Measurements from ENCODE around the gene ANKS1A. TPM values are rescaled to one million over a fixed set of nuclear protein-coding genes. Genes with fewer than 3 reads are reported as not detected.
"Not testable (repeated sequence)": the region's sequence is repeated elsewhere in the genome, so short reads cannot be mapped to it uniquely, and the experiment has no call there.

The ANKS1A gene
- total and polyA plus RNA-seq, 2 experiments from 2014 or later: 3.2 to 4.4 TPM

DNA sequence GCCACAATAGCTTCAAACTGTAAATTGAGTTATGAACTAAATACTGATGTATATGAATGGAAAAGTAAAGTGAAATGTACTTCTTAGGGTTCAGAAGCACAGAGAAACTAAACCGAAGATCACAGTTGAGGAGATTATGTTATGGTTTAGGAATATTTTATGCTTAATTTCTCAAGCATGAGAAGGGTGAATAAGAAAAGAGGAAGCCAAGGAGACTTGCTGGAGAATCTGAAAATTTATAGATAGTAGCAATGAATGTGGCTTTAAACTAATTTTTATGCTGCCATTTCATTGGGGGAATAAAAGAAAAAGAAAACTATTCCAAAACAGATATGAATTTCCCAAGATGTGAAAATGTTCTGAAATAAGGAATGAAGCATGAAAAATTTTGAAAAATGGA, 5.6 kb downstream of the ANKS1A start:
- H3K79me2 ChIP-seq (ENCODE audit: insufficient read depth): peaks cover 75% of the 10 kb centered on the region
- TF ChIP-seq EZH2 (IDR thresholded peaks at IDR 0.05; ENCODE audit: insufficient read depth, poor library complexity, severe bottlenecking) (no peak), EZH2phosphoT487 (IDR thresholded peaks at IDR 0.05; ENCODE audit: insufficient read depth, low read depth) (no peak)
- H3K4me1 ChIP-seq (ENCODE audit: insufficient read depth): peaks cover 8% of the 10 kb centered on the region; the same call in 1 of the 2 replicates
- 48 to 63% methylated on average over 1 of the region's 1 CpG for whole genome bisulfite sequencing, 2 experiments (ENCODE audit: low coverage in 1 of 2, low lambda C conversion rate in 2 of 2, missing lambda C conversion rate in 2 of 2)
- no peaks in the 10 kb centered on the region for H4K20me1 ChIP-seq (ENCODE audit: insufficient read depth)
- H3K9me2 ChIP-seq (ENCODE audit: insufficient read depth): no peaks in the 10 kb centered on the region
- H3K9me3 ChIP-seq (ENCODE audit: low read depth): no peaks in the 10 kb centered on the region
- H3K9ac ChIP-seq: no peak overlapping the region
- H2AFZ ChIP-seq: no peak overlapping the region
- H3K27me3 ChIP-seq (replicated peaks; ENCODE audit: insufficient read depth): no peaks in the 10 kb centered on the region
- H3F3A ChIP-seq (ENCODE audit: insufficient read depth): 0 out of 2 replicates have a peak, but pooled peaks cover 4% of the 10 kb centered on the region
- no peak for DNase-seq
- in situ Hi-C loops (cut with MboI): no loop called here
- H3K4me3 ChIP-seq: no peak overlapping the region
- H3K36me3 ChIP-seq (ENCODE audit: low read depth): no peaks in the 10 kb centered on the region
- H3K27ac ChIP-seq: no peak overlapping the region
- H3K4me2 ChIP-seq (ENCODE audit: unreplicated experiment): no peak overlapping the region

GRCh38 chr6:34897130-34897529, 8.1 kb downstream of the ANKS1A start:
- Histone ChIP-seq H3K9me2 (ENCODE audit: insufficient read depth) (no peaks in the 10 kb centered on the region), H3K79me2 (ENCODE audit: insufficient read depth) (peaks cover 55% of the 10 kb centered on the region), H2AFZ (no peak overlapping the region), H3K9ac (no peak overlapping the region), H3K9me3 (ENCODE audit: low read depth) (no peaks in the 10 kb centered on the region), H3K4me2 (ENCODE audit: unreplicated experiment) (no peak overlapping the region), H3F3A (ENCODE audit: insufficient read depth) (no peaks in the 10 kb centered on the region), H3K4me3 (no peak overlapping the region), H3K36me3 (ENCODE audit: low read depth) (no peaks in the 10 kb centered on the region), H3K27ac (no peak overlapping the region), H3K27me3 (replicated peaks; ENCODE audit: insufficient read depth) (no peaks in the 10 kb centered on the region), H3K4me1 (ENCODE audit: insufficient read depth) (0 out of 2 replicates have a peak, but pooled peaks cover 3% of the 10 kb centered on the region), H4K20me1 (ENCODE audit: insufficient read depth) (no peaks in the 10 kb centered on the region; the same call in 1 of the 2 replicates)
- in situ Hi-C loops (cut with MboI): no loop called here
- DNase-seq: no peak
- 94 to 95% methylated on average over 1 of the region's 1 CpG for WGBS, 2 experiments (ENCODE audit: low coverage in 1 of 2, low lambda C conversion rate in 2 of 2, missing lambda C conversion rate in 2 of 2)
- TF ChIP-seq EZH2phosphoT487 (IDR thresholded peaks at IDR 0.05; ENCODE audit: insufficient read depth, low read depth) (no peak), EZH2 (IDR thresholded peaks at IDR 0.05; ENCODE audit: insufficient read depth, poor library complexity, severe bottlenecking) (no peak)

DNA sequence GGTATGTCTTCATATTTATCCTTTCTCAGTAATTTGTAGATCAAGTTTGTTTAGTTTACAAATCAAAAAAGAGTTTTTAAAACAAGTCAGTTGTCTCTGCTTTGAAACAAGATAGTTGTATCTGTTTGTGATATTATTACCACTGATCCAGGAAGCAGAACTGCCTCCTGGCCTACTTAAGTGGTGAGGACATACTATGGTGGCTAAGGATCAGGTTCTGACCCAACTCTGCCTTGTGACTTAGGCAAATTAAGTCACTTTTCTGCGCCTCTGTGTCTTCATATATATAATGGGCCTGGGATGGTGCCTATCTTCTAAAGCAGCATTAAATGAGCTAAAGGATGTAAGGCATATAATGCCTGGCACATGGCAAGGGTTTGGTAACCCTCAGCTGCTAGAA, 8.7 kb downstream of the ANKS1A start:
- H3K9me3 ChIP-seq (ENCODE audit: low read depth): no peaks in the 10 kb centered on the region
- no peaks in the 10 kb centered on the region for H3F3A ChIP-seq (ENCODE audit: insufficient read depth)
- H3K4me2 ChIP-seq (ENCODE audit: unreplicated experiment): no peak overlapping the region
- no peak overlapping the region for H3K9ac ChIP-seq
- no peaks in the 10 kb centered on the region for H3K9me2 ChIP-seq (ENCODE audit: insufficient read depth)
- no peaks in the 10 kb centered on the region for H3K27me3 ChIP-seq (replicated peaks; ENCODE audit: insufficient read depth)
- H3K36me3 ChIP-seq (ENCODE audit: low read depth): no peaks in the 10 kb centered on the region
- 96 to 100% methylated on average over 1 of the region's 1 CpG for WGBS, 2 experiments (ENCODE audit: low coverage in 1 of 2, low lambda C conversion rate in 2 of 2, missing lambda C conversion rate in 2 of 2)
- peaks cover 57% of the 10 kb centered on the region for H3K79me2 ChIP-seq (ENCODE audit: insufficient read depth)
- no peak overlapping the region for H3K27ac ChIP-seq
- no peak overlapping the region for H2AFZ ChIP-seq
- no peak for TF ChIP-seq EZH2 (IDR thresholded peaks at IDR 0.05; ENCODE audit: insufficient read depth, poor library complexity, severe bottlenecking)
- TF ChIP-seq EZH2phosphoT487 (IDR thresholded peaks at IDR 0.05; ENCODE audit: insufficient read depth, low read depth): no peak
- H3K4me1 ChIP-seq (ENCODE audit: insufficient read depth): 0 out of 2 replicates have a peak, but pooled peaks cover 3% of the 10 kb centered on the region
- no peak for DNase-seq
- no peak overlapping the region for H3K4me3 ChIP-seq
- H4K20me1 ChIP-seq (ENCODE audit: insufficient read depth): no peaks in the 10 kb centered on the region; the same call in 1 of the 2 replicates
- in situ Hi-C loops (cut with MboI): no loop called here

DNA sequence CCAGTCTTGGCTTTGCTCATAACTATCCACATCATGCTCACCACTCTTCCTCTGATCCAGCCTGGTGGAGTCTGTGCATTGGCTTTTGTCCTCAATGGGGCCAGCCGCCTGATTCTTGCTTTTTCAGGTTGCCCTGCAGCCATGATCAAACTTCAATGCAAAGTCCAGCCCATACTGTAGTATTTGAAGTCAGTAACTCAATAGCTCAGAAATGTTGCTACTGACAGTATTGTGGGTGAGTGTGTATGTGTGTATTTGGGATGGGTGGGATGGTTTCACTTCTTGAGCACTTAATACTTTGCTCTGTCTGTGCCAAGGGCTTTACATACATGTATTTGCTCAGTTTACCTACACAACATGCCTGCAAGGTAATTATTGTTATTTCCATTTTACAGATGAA, 10.7 kb downstream of the ANKS1A start:
- DNase-seq; H3K9me3 ChIP-seq (ENCODE audit: low read depth); H3K4me3 ChIP-seq; H3K27me3 ChIP-seq (replicated peaks; ENCODE audit: insufficient read depth); H3K4me1 ChIP-seq (ENCODE audit: insufficient read depth); H2AFZ ChIP-seq; in situ Hi-C loops (cut with MboI); H3F3A ChIP-seq (ENCODE audit: insufficient read depth); H4K20me1 ChIP-seq (ENCODE audit: insufficient read depth); H3K27ac ChIP-seq; H3K36me3 ChIP-seq (ENCODE audit: low read depth); H3K4me2 ChIP-seq (ENCODE audit: unreplicated experiment); H3K9me2 ChIP-seq (ENCODE audit: insufficient read depth); H3K9ac ChIP-seq: not testable (repeated sequence)
- H3K79me2 ChIP-seq (ENCODE audit: insufficient read depth): peaks cover 49% of the 10 kb centered on the region
- WGBS, 2 experiments (ENCODE audit: low coverage in 1 of 2, low lambda C conversion rate in 2 of 2, missing lambda C conversion rate in 2 of 2): 93 to 94% methylated on average over 1 of the region's 1 CpG
